OCI-LY3 (cell line): Measurements from ENCODE around the gene AMFR.

Experiments
- H2AFZ ChIP-seq: fragments of 200-600, 300-600 bp; shearing (Covaris generic); 2 replicates; pipeline ENCODE4 v1.6.0; 2014; ENCODE audit warnings: antibody characterized with exemption, low read depth, low read length
- H3K27ac ChIP-seq: fragments of 200-600, 300-600 bp; sonication (generic); 2 replicates; pipeline ENCODE4 v1.5.1; 2014; ENCODE audit warnings: mild to moderate bottlenecking, low read length, moderate library complexity, mixed read lengths
- H3K27me3 ChIP-seq: fragments of 200-600, 300-600 bp; sonication (generic); 2 replicates; pipeline ENCODE4 v1.6.1; 2014; ENCODE audit warnings: low read depth, low read length, mixed read lengths
- H3K36me3 ChIP-seq: fragments of 200-600, 300-600 bp; sonication (generic); replicated peaks from 2 replicates; pipeline ENCODE3; 2014; ENCODE audit warnings: low read depth, low read length, mixed read lengths
- H3K4me1 ChIP-seq: fragments of 300-600, 200-600 bp; sonication (generic); 2 replicates; pipeline ENCODE4 v1.6.1; 2014; ENCODE audit warnings: low read length, mixed read lengths
- H3K4me2 ChIP-seq: fragments of 200-600, 300-600 bp; sonication (generic); 2 replicates; pipeline ENCODE4 v1.6.1; 2014; ENCODE audit warnings: low read length, mixed read lengths
- H3K4me3 ChIP-seq: fragments of 300-600, 200-600 bp; sonication (generic); 2 replicates; pipeline ENCODE4 v1.5.1; 2014; ENCODE audit warnings: antibody characterized with exemption, mild to moderate bottlenecking, low read length, moderate library complexity
- H3K79me2 ChIP-seq: fragments of 300-600, 200-600 bp; shearing (Covaris generic); 2 replicates; pipeline ENCODE4 v1.6.1; 2014; ENCODE audit warnings: mild to moderate bottlenecking, low read length, mixed read lengths
- H3K9ac ChIP-seq: fragments of 300-600, 200-600 bp; shearing (Covaris generic); 2 replicates; pipeline ENCODE4 v1.6.0; 2014; ENCODE audit warnings: mild to moderate bottlenecking, low read length, moderate library complexity
- H3K9me3 ChIP-seq: fragments of 200-600, 300-600 bp; shearing (Covaris generic); 2 replicates; pipeline ENCODE4 v1.6.1; 2014; ENCODE audit warnings: low read length, mixed read lengths; ENCODE audit not compliant: insufficient read depth
- H4K20me1 ChIP-seq: fragments of 200-600, 300-600 bp; sonication (generic); 2 replicates; pipeline ENCODE4 v1.6.1; 2016; ENCODE audit warnings: low read length, mixed read lengths; ENCODE audit not compliant: insufficient read depth
- CTCF ChIP-seq: fragments of 200-600, 300-600 bp; sonication (generic); IDR thresholded peaks from 2 replicates; pipeline ENCODE4 v1.5.1; 2014; ENCODE audit warnings: antibody characterized with exemption, low read length, low read depth
- EZH2phosphoT487 ChIP-seq: fragments of 200-600 bp; shearing (Covaris generic); IDR thresholded peaks from 2 replicates; pipeline ENCODE4 v1.6.1; 2018; ENCODE audit warnings: antibody characterized with exemption, mixed run types, low read depth

Gene AMFR

GRCh38 chr16:56415875-56416274, 9.5 kb downstream of the AMFR start:
- H4K20me1 ChIP-seq: peaks cover 77% of the 10 kb centered on the region
- H3K9me3 ChIP-seq: no peaks in the 10 kb centered on the region
- no peak overlapping the region for H3K9ac ChIP-seq
- peaks cover 96% of the 10 kb centered on the region for H3K79me2 ChIP-seq
- H3K4me3 ChIP-seq: no peak overlapping the region
- H2AFZ ChIP-seq: no peak overlapping the region
- H3K27me3 ChIP-seq: no peaks in the 10 kb centered on the region
- no peak overlapping the region for H3K27ac ChIP-seq
- H3K4me1 ChIP-seq: peaks cover 17% of the 10 kb centered on the region
- H3K36me3 ChIP-seq: peaks cover 23% of the 10 kb centered on the region
- peak overlapping the region; percentile 6; the same call in 1 of the 2 replicates for H3K4me2 ChIP-seq
- TF ChIP-seq EZH2phosphoT487: no peak

- Histone ChIP-seq H3K4me3 (no peak overlapping the region), H3K4me2 (no peak overlapping the region), H2AFZ (no peak overlapping the region), H3K36me3 (peaks cover 25% of the 10 kb centered on the region), H4K20me1 (peaks cover 64% of the 10 kb centered on the region), H3K9ac (no peak overlapping the region), H3K4me1 (peaks cover 5% of the 10 kb centered on the region), H3K27me3 (no peaks in the 10 kb centered on the region), H3K79me2 (peaks cover 81% of the 10 kb centered on the region), H3K9me3 (no peaks in the 10 kb centered on the region), H3K27ac (no peak overlapping the region)
- TF ChIP-seq EZH2phosphoT487 (no peak), CTCF (no peak)
Measured at GRCh38 chr16:56414366-56414765, 11.0 kb downstream of the AMFR start.

GRCh38 chr16:56413381-56413780, 12.0 kb downstream of the AMFR start:
- H3K27me3 ChIP-seq: no peaks in the 10 kb centered on the region
- H3K27ac ChIP-seq: no peak overlapping the region
- TF ChIP-seq CTCF (no peak), EZH2phosphoT487 (no peak)
- no peak overlapping the region for H3K4me2 ChIP-seq
- no peak overlapping the region for H2AFZ ChIP-seq
- no peak overlapping the region for H3K9ac ChIP-seq
- peaks cover 5% of the 10 kb centered on the region for H3K4me1 ChIP-seq
- no peaks in the 10 kb centered on the region for H3K9me3 ChIP-seq
- peaks cover 35% of the 10 kb centered on the region for H3K36me3 ChIP-seq
- peaks cover 79% of the 10 kb centered on the region for H3K79me2 ChIP-seq
- no peak overlapping the region for H3K4me3 ChIP-seq
- peaks cover 65% of the 10 kb centered on the region for H4K20me1 ChIP-seq

GRCh38 chr16:56411624-56412023, 13.7 kb downstream of the AMFR start:
- peaks cover 42% of the 10 kb centered on the region for H3K36me3 ChIP-seq
- no peak overlapping the region for H2AFZ ChIP-seq
- H4K20me1 ChIP-seq: peaks cover 56% of the 10 kb centered on the region
- H3K27me3 ChIP-seq: no peaks in the 10 kb centered on the region
- H3K9ac ChIP-seq: no peak overlapping the region
- H3K4me2 ChIP-seq: no peak overlapping the region
- peaks cover 65% of the 10 kb centered on the region for H3K79me2 ChIP-seq
- no peak overlapping the region for H3K4me3 ChIP-seq
- no peak overlapping the region for H3K27ac ChIP-seq
- TF ChIP-seq CTCF (no peak), EZH2phosphoT487 (no peak)
- H3K4me1 ChIP-seq: peaks cover 5% of the 10 kb centered on the region
- no peaks in the 10 kb centered on the region for H3K9me3 ChIP-seq

- H3K9me3 ChIP-seq: no peaks in the 10 kb centered on the region
- peaks cover 42% of the 10 kb centered on the region for H3K36me3 ChIP-seq
- H3K79me2 ChIP-seq: peaks cover 60% of the 10 kb centered on the region
Measured at GRCh38 chr16:56411123-56411522, 14.2 kb downstream of the AMFR start.

More at GRCh38 chr16:56411123-56411522, 14.2 kb downstream of the AMFR start:
- H4K20me1 ChIP-seq: peaks cover 52% of the 10 kb centered on the region
- no peak overlapping the region for H3K27ac ChIP-seq
- peaks cover 5% of the 10 kb centered on the region for H3K4me1 ChIP-seq
- no peak overlapping the region for H3K4me2 ChIP-seq
- TF ChIP-seq CTCF (no peak), EZH2phosphoT487 (no peak)
- no peak overlapping the region for H2AFZ ChIP-seq
- H3K27me3 ChIP-seq: no peaks in the 10 kb centered on the region
- no peak overlapping the region for H3K4me3 ChIP-seq
- H3K9ac ChIP-seq: no peak overlapping the region
